Mesenchymal stem cell (in vitro differentiated cells and primary cell): Measurements from ENCODE around the gene CALML5.
"Not testable (repeated sequence)": the region's sequence is repeated elsewhere in the genome, so short reads cannot be mapped to it uniquely, and the experiment has no call there.

Experiments used
- DNase-seq: peaks from one replicate; pipeline ENCODE4 v3.0.0-alpha.2; 2013
- H2AFZ ChIP-seq: one replicate; pipeline ENCODE4 v1.6.1; 2013; ENCODE audit warnings: low read depth, mild to moderate bottlenecking, control low read depth, inconsistent platforms, low read length, moderate library complexity
- H2AK5ac ChIP-seq: 2 replicates; pipeline ENCODE4 v1.6.1; 2013; ENCODE audit warnings: low read length, moderate library complexity, mild to moderate bottlenecking, inconsistent platforms; ENCODE audit not compliant: severe bottlenecking
- H2BK120ac ChIP-seq: one replicate; pipeline ENCODE4 v1.6.1; 2013; ENCODE audit warnings: low read depth, mild to moderate bottlenecking, inconsistent platforms, low read length, moderate library complexity
- H2BK12ac ChIP-seq, 2 experiments: one replicate each; pipeline ENCODE4 v1.6.1; 2013; ENCODE audit warnings: inconsistent platforms in 2 of 2, low read length in 2 of 2, mild to moderate bottlenecking in 2 of 2, moderate library complexity in 2 of 2, control low read depth in 1 of 2
- H2BK15ac ChIP-seq: one replicate; pipeline ENCODE4 v1.6.1; 2013; ENCODE audit warnings: mild to moderate bottlenecking, low read depth, inconsistent platforms; ENCODE audit not compliant: poor library complexity, severe bottlenecking
- H2BK5ac ChIP-seq: 2 replicates; pipeline ENCODE4 v1.6.1; 2013; ENCODE audit warnings: low read depth, mild to moderate bottlenecking, low read length, control low read depth, inconsistent platforms; ENCODE audit not compliant: poor library complexity, severe bottlenecking
- H3K14ac ChIP-seq, 2 experiments: one replicate each; pipeline ENCODE4 v1.6.1; 2013; ENCODE audit warnings: inconsistent platforms in 2 of 2, low read length in 2 of 2, control low read depth in 1 of 2, mild to moderate bottlenecking in 1 of 2, moderate library complexity in 1 of 2
- H3K18ac ChIP-seq, 2 experiments: one replicate each; pipeline ENCODE4 v1.6.1; 2013; ENCODE audit warnings: inconsistent platforms in 2 of 2, low read length in 2 of 2, control low read depth in 1 of 2, low read depth in 1 of 2, mild to moderate bottlenecking in 1 of 2
- H3K23ac ChIP-seq, 2 experiments: one replicate each; pipeline ENCODE4 v1.6.1; 2013; ENCODE audit warnings: inconsistent platforms in 2 of 2, low read length in 2 of 2, mild to moderate bottlenecking in 2 of 2, moderate library complexity in 2 of 2, control low read depth in 1 of 2
- H3K27ac ChIP-seq: 2 replicates; pipeline ENCODE4 v1.5.1; 2013; ENCODE audit warnings: mild to moderate bottlenecking, moderate library complexity, low read length, control low read depth, inconsistent platforms; ENCODE audit not compliant: poor library complexity, severe bottlenecking
- H3K27me3 ChIP-seq, 2 experiments: 2 replicates each; pipeline versions ENCODE4 v1.6.1 to v1.7.0; 2013; ENCODE audit warnings: low read length in 2 of 2, mild to moderate bottlenecking in 2 of 2, moderate library complexity in 2 of 2, control low read depth in 1 of 2, inconsistent platforms in 1 of 2; ENCODE audit not compliant: control insufficient read depth in 1 of 2, insufficient read depth in 1 of 2
- H3K36me3 ChIP-seq, 2 experiments: 2 replicates each; pipeline versions ENCODE4 v1.6.1 to v1.7.0; 2013; ENCODE audit warnings: low read length in 2 of 2, control low read depth in 1 of 2, inconsistent platforms in 1 of 2, low read depth in 1 of 2, mild to moderate bottlenecking in 1 of 2; ENCODE audit not compliant: insufficient read depth in 2 of 2, control insufficient read depth in 1 of 2
- H3K4ac ChIP-seq, 2 experiments: one replicate each; pipeline ENCODE4 v1.6.1; 2013; ENCODE audit warnings: inconsistent platforms in 2 of 2, low read length in 2 of 2, mild to moderate bottlenecking in 2 of 2, moderate library complexity in 2 of 2, control low read depth in 1 of 2, low read depth in 1 of 2
- H3K4me1 ChIP-seq: 2 replicates; pipeline ENCODE4 v1.6.1; 2013; ENCODE audit warnings: low read depth, low read length, control low read depth; ENCODE audit not compliant: control insufficient read depth, insufficient read depth
- H3K4me2 ChIP-seq: 2 replicates; pipeline ENCODE4 v1.6.1; 2013; ENCODE audit warnings: low read length, mild to moderate bottlenecking, inconsistent platforms; ENCODE audit not compliant: poor library complexity, severe bottlenecking
- H3K4me3 ChIP-seq, 2 experiments: 2 replicates each; pipeline versions ENCODE4 v1.5.1 to v1.7.0; 2013; ENCODE audit warnings: low read length in 2 of 2, mild to moderate bottlenecking in 2 of 2, control low read depth in 1 of 2, low read depth in 1 of 2; ENCODE audit not compliant: insufficient read depth in 1 of 2
- H3K79me1 ChIP-seq: replicated peaks from 2 replicates; pipeline ENCODE4 v1.6.1; 2013; ENCODE audit warnings: mild to moderate bottlenecking, control low read depth, low read length, inconsistent platforms; ENCODE audit not compliant: poor library complexity, severe bottlenecking
- H3K9ac ChIP-seq: 2 replicates; pipeline ENCODE4 v1.7.0; 2013; ENCODE audit warnings: mild to moderate bottlenecking, low read length, moderate library complexity
- H3K9me3 ChIP-seq: 2 replicates; pipeline ENCODE4 v1.7.0; 2013; ENCODE audit warnings: mild to moderate bottlenecking, low read length; ENCODE audit not compliant: control insufficient read depth
- H4K8ac ChIP-seq: one replicate; pipeline ENCODE4 v1.6.1; 2013; ENCODE audit warnings: inconsistent platforms, mild to moderate bottlenecking, low read length, moderate library complexity
- H4K91ac ChIP-seq: one replicate; pipeline ENCODE4 v1.6.1; 2013; ENCODE audit warnings: mild to moderate bottlenecking, low read length, inconsistent platforms
- WGBS: methylation state at CpG from one replicate; pipeline ENCODE4 v1.1.7; 2013; ENCODE audit warnings: mixed read lengths; 5-methylcytosine and 5-hydroxymethylcytosine counted together

The CALML5 gene

DNA sequence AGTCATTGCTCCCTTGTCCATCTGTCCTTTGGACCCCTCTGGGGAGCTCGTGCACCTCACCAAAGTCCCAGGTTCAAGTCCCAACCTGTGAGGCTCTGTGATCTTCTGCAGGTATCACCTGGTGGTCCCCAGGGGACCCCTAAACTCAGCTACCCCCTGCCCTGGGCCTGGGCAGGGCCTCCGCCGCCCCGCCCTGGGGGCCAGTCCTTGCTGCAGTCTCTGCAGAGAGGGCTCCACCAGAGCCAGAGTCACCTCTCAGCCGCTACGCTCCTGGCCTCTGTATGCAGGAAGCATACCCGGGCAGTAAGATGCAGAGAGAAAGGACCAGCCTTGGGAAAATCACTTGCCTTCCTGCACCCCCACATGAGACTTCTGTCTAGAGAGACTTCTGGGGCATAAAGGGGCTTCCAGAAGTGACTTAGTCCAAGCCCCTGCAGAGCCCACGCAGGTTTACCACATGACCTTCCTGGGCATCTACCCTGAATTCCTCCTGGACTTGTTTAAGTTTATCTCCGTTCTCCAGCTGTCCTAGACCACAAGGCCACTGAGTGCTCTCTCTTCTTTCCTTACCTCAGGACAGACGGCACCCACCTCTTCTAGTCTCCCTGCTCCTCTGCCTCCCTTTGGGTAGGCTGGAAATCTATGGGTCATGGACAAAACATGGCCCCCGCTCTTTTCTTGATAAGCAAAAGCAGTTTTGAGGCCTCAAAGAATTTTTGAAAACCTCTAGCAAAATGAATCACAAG, 21.2 kb downstream of the CALML5 start:
- Histone ChIP-seq H2AK5ac (no peak overlapping the region), H2BK120ac (no peak overlapping the region), H2AFZ (no peak overlapping the region), H4K91ac (no peak overlapping the region), H2BK15ac (no peak overlapping the region), H3K9ac (no peak overlapping the region), H3K23ac (peak overlapping the region in 1 of 2 experiments; percentile 59), H3K9me3 (peaks cover 3% of the 10 kb centered on the region), H2BK12ac (no peak overlapping the region), H4K8ac (no peak overlapping the region), H2BK5ac (no peak overlapping the region), H3K4ac (no peak overlapping the region), H3K18ac (no peak overlapping the region), H3K4me2 (no peak overlapping the region), H3K27me3 (no peaks in the 10 kb centered on the region), H3K4me3 (no peak overlapping the region), H3K4me1 (no peaks in the 10 kb centered on the region), H3K27ac (no peak overlapping the region), H3K14ac (no peak overlapping the region), H3K36me3 (no peaks in the 10 kb centered on the region), H3K79me1 (no peaks in the 10 kb centered on the region)
- 90% methylated on average over 11 of the region's 11 CpGs for WGBS
- no peak for DNase-seq

GRCh38 chr10:5476918-5477525, 22.3 kb downstream of the CALML5 start:
- Histone ChIP-seq H2BK120ac (no peak overlapping the region), H3K27me3 (no peaks in the 10 kb centered on the region), H3K9me3 (no peaks in the 10 kb centered on the region), H3K27ac (no peak overlapping the region), H3K18ac (no peak overlapping the region), H3K14ac (no peak overlapping the region), H4K8ac (no peak overlapping the region), H2BK12ac (no peak overlapping the region), H3K4me1 (no peaks in the 10 kb centered on the region), H2AFZ (no peak overlapping the region), H3K36me3 (no peaks in the 10 kb centered on the region), H2BK15ac (no peak overlapping the region), H3K4ac (no peak overlapping the region), H3K4me2 (no peak overlapping the region), H3K4me3 (no peak overlapping the region), H2AK5ac (no peak overlapping the region), H3K79me1 (no peaks in the 10 kb centered on the region), H2BK5ac (no peak overlapping the region), H4K91ac (no peak overlapping the region), H3K9ac (no peak overlapping the region), H3K23ac (no peak overlapping the region)
- WGBS, result 78% methylated on average over 13 of the region's 13 CpGs
- DNase-seq, result no peak

GRCh38 chr10:5475974-5476807, 23.2 kb downstream of the CALML5 start:
- DNase-seq, H3K9me3 ChIP-seq, H2AK5ac ChIP-seq, H3K4me1 ChIP-seq, H3K18ac ChIP-seq, H2AFZ ChIP-seq, H2BK15ac ChIP-seq, H2BK5ac ChIP-seq, H4K91ac ChIP-seq, H3K14ac ChIP-seq, H3K9ac ChIP-seq, H3K4ac ChIP-seq, H2BK120ac ChIP-seq, H3K27me3 ChIP-seq, H3K36me3 ChIP-seq, H3K4me3 ChIP-seq, H2BK12ac ChIP-seq, H3K79me1 ChIP-seq, H3K4me2 ChIP-seq, H3K27ac ChIP-seq, H3K23ac ChIP-seq, H4K8ac ChIP-seq: not testable (repeated sequence)
- 82% methylated on average over 12 of the region's 12 CpGs for WGBS

DNA sequence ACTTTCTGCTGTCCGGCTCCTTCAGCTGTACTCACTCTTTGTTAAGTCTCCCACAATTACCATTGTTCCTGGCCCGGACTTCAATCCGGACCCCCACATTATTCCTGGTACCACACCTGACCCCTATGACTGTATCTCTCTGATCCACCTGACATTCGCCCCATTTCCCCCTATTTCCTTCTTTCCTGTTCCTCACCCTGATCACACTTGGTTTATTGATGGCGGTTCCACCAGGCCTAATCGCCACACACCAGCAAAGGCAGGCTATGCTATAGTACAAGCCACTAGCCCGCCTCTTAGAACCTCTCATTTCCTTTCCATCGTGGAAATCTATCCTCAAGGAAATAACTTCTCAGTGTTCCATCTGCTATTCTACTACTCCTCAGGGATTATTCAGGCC, 24.3 kb downstream of the CALML5 start:
- 84% methylated on average over 7 of the region's 8 CpGs for WGBS
- H3K36me3 ChIP-seq, H3K27ac ChIP-seq, H3K4me2 ChIP-seq, H2AK5ac ChIP-seq, H2BK12ac ChIP-seq, H4K91ac ChIP-seq, H3K4ac ChIP-seq, H3K14ac ChIP-seq, H3K9me3 ChIP-seq, H2BK5ac ChIP-seq, H3K27me3 ChIP-seq, H3K9ac ChIP-seq, H2BK120ac ChIP-seq, H2AFZ ChIP-seq, H3K23ac ChIP-seq, H2BK15ac ChIP-seq, H3K18ac ChIP-seq, H3K4me3 ChIP-seq, H3K4me1 ChIP-seq, H3K79me1 ChIP-seq, DNase-seq: not testable (repeated sequence)
- H4K8ac ChIP-seq, result peak overlapping the region; percentile 19
